Measurements from ENCODE around the gene NLRC5.

DNA sequence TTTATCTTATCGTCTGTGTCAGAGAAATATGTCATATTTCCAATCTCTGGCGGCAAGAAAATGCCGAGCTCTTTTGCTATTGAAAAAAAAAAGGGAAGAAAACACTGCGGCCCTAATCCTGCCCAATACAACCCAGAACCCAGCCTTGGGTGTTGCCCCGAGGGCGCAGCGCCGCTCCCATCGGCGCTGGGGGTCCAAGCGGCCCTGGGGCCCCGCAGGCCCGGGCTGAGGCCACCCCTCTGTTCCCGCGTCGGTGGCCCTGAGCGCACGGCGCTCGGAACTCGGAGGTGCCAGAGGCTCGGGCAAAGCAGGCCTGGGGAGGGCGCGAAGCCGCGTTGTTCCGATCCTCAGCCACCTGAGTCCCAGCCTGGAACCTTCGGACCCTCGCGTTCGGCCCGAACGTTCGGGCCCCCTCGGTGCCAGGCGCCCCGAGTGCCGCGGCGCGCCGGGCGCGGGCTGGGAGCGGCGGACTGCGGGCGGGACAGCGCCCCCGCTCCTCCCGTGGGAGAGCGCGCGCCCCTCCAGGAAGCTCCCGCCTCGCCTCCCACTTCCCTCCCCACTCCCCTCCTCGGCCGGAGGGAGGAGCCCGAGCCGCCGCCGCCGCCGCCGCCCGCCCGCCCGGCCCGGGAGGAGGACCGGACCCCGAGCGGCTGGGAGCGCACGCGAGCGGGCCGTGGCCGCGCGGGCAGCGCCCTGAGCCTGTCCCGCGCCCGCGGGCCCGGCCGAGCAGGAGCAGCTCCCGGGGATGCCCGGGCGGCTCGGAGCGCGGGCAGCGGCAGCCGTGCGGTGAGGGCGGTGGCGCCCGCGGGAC lies 102.8 kb downstream of the NLRC5 start, which contains the start of gene CPNE2:
- TF ChIP-seq CTCF (IDR thresholded peaks at IDR 0.05 in 8 of 11, conservative IDR thresholded peaks at IDR 0.05 in 3 of 11), result no peak
- no peak for TF ChIP-seq POLR2A (IDR thresholded peaks at IDR 0.05)

All from spleen (tissue), 7 donors.